GM18511 (cell line): ENCODE results near the gene HAPLN1.

Source experiments
- ATAC-seq: cut with Tn5 transposase; IDR thresholded peaks from one replicate; pipeline ENCODE4 v1.9.1; 2021; ENCODE audit warnings: mild to moderate bottlenecking, moderate library complexity; ENCODE audit not compliant: unreplicated experiment

HAPLN1 gene

DNA sequence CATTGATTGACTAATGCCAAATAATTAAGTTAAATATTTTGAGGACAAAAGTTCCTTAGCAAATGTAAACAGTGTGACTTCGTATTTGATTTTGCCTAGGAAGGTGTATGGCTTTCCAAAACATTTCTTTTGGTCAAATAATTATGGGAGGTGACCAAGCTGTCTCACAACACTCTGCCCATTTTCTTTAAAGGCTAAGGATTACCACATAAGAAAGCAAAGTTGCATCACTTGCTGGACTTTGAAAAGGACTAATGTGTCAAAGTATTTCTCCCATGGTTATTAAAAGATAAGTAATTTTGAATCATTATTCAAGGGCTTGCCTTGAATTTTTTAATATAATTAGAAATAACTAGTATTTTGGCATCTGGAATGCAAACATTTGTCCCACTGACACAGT is 74.7 kb downstream of the HAPLN1 start:
- ATAC-seq = no peak

DNA sequence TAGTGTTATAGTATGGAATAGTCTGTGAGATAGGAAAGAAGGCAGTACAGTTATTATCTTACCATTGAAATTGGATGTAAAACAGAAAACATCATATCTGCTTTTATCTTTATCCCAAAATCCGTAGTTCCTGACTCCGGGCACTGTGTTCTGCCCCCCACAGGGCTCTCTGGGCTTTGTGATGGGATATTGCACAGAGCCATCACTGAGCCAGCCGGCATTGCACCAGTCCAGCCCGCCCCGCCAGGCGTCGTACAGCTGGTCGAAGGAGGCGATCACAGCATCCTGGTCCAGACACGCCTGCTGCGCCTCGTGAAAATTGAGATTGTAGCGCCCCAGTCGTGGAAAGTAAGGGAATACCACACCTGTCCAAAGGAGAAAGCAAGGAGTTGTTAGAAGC is 76.4 kb downstream of the HAPLN1 start:
- ATAC-seq = no peak

DNA sequence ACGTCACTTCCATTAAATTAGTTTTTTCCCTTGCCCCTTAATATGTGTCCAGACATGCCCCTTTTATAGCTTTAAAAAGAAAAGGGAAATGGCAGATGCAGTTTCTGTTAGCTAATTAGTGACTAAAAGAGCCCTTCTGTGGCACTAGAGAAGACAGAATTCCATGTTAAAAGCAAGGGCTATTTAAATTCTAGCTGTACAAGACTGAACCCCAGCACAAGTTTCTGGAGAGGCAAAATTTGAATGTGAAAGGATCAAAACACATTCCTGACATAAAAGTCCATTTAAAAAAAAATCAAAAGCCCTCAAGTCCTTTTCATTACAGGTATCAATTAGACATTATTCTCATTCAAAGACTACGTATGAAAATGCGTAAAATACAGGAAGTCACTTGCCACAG is 78.7 kb downstream of the HAPLN1 start:
- ATAC-seq = no peak

DNA sequence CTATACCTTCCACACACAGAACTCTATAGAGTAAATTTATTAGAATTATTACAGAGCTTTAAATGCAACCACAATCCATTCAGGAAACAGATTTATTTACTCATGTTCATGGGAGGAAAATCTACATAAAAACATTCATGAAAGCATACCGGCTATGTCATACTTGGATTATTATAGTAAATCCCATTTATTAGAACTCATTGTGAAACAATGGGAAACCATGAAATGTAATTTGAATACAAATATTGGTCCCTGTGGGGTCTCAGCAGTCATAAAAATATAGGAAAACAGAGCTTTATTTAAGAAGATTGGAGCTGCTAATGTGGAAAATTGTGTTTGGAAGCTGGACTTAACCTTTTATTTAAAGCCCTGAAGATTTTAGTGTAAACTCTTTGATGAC is 80.7 kb downstream of the HAPLN1 start:
- ATAC-seq = no peak

DNA sequence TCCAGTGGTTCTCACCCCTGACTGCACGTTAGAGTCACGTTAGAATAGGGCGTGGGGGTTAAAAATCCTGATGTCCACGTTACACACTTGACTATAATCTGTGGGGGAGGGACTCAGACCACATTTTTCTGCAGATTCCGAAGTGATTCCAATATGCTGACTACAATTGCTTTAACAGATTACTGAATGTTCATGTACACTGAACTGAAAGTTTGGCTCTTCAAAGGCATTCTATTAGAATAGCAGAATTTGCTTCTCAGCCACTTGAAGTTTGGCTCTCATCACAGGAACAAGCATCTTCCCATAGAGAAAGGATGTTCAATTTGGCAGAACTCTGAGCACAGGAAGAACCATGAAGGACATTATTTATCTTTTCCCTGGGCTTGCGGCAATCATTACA is 84.5 kb downstream of the HAPLN1 start:
- ATAC-seq = no peak

DNA sequence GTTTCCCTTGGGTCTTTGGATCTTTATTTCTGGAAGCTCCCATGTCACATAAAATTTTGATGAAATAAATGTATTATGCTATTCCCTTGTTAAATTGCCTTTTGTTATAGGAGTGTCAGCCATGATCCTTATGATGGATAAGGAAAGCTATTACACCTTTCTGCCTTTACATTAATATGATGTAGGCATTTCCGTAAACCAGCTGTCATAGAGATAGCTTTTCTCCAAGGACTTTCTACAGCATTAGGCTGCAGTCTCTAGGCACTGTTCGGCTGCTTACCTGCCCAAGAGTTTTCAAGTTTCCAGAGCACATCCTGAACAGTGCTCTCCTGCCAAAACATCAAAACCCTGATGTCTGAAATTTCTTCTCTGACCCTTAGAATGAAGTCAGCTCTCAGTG is 87.4 kb downstream of the HAPLN1 start:
- no peak for ATAC-seq

DNA sequence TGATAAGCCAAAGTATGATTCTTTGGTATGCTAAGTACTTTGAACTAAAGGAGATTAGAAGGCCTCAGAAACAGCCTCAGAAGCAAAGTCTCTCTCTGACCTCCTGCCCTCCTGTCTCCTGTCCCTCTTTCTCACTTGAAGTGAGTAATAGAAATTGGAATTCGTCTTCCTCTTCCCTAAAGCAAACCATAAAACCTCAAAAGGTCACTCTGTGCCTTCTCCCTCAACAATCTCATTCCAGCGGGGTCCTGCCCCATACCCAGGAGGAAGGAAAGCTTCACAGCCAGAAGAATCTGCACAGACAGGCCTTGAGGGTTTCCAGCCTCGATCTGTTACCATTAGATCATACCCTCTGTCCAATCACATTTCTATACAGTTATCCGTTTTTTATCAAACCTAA is 87.8 kb downstream of the HAPLN1 start:
- ATAC-seq = no peak

DNA sequence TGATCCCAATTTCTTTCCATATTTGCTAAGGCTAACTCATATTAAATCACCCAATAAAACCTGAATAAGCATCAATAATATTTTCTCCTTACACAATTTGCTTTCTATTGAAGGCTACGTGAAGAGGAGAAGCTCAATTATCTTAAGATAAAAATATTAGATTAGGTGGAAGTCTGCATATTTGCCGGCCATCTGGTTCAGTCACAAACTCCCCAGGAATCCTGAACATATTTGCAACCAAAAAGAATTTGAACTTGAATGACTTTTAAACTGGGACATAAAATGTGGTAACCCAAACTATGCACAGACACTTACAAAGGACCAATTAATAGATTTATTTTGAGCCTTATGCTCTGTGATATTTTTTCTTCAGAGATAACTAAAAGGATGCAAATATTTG is 92.3 kb downstream of the HAPLN1 start:
- no peak for ATAC-seq

DNA sequence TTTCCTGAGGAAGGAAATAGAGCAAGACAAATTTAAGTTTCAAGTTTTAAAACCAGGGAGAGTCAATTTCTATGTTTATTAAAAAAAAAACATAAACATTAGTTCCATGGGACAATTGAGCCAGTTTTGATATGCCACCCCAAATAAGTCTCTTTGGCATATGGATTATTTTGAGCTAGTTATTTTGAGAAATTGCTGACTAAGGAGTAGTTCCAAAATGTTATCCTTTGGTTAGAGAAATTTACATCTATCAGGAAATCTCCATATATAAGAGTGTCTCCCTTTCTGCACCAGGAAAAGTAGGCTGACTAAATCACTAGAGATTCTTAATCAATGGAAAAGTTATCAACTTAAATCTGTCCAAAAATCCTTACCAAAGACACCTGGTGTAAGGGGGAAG is 105.8 kb downstream of the HAPLN1 start:
- ATAC-seq = no peak

DNA sequence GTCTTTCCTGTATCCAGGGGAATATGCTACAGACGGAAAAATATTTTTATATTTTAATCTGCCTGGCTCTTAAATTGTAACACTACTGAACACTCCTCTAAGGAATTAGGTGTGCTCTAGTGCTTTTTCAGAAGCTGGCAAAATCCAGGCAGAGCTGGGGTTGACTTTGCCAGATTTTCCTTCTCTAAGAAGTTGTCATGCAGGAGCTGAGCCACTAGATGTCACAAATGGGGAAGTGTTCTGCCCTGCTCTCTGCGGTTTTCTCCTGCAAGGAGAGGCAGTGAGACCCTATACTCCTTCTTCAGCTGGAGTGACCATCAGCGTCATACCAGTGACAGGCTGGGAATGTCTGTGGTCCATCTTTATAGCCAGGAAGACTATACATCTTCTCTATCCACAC is 112.5 kb downstream of the HAPLN1 start:
- ATAC-seq = no peak

DNA sequence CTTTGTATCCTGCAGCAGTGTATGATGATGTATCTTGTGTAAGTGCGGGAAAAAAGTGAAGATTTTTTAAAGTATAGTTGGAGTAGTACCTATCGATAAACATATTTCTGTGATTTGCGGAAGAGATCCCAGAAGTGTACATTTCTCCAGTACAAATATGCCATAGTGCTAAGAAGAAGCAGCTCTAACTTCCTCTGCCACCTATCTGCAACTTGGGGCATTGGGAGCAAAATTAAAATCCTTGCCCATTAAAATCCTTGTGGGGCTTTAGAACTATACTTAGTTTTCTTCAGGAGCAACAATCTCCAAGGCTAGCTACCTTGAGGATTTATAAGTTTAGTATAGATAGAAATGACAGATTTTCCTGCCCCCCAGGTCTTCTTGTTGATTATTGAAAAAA is 125.4 kb downstream of the HAPLN1 start:
- no peak for ATAC-seq

DNA sequence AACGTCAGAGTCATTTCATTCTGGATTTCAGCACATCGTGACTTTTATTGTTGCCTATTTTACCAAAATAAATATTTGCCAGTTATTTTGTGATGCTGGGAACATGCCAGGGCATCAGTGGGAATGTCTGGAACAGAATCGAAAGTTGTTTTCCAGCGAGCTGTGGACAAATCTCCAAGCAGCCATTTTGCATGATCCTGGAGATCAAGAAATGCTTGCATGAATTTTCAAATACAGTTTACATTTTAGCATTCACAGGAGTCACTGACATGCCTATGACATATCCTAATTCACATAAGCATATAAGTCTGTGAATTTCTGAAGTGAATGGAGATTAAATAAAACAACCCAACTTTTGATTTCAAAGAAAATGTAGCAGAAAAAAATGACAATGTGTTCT is 129.7 kb downstream of the HAPLN1 start:
- no peak for ATAC-seq

DNA sequence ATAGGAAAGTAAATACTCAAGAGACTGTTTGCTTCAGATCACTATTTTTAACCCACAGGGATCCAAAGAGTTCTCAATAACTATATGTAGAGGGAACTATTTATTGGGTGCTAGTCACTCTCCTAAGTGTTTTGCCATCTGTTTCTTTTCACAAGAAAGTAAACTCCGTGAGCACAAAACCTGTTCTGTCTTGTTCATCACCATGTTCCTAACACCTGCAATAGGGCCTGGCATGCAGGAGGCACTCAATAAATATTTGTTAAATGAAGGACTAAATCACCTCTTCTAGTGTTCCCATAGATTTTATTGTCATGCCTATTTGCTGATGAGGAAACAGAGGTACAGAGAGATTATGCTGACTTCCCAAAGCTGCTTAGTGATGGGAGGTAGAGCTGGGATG is 130.9 kb downstream of the HAPLN1 start:
- ATAC-seq = no peak
